Activated gamma-delta T cell treated with anti-CD3 and anti-CD28 coated beads, Interleukin-2, amount 50 U/mL, for 16 hours (primary cell): ENCODE results near the gene CDAN1.
"Not testable (repeated sequence)": the region's sequence is repeated elsewhere in the genome, so short reads cannot be mapped to it uniquely, and the experiment has no call there.

Experiments used
- DNase-seq: peaks from one replicate; pipeline ENCODE4 v3.0.0-alpha.2; 2020; ENCODE audit warnings: low read depth

The CDAN1 gene, protein sequence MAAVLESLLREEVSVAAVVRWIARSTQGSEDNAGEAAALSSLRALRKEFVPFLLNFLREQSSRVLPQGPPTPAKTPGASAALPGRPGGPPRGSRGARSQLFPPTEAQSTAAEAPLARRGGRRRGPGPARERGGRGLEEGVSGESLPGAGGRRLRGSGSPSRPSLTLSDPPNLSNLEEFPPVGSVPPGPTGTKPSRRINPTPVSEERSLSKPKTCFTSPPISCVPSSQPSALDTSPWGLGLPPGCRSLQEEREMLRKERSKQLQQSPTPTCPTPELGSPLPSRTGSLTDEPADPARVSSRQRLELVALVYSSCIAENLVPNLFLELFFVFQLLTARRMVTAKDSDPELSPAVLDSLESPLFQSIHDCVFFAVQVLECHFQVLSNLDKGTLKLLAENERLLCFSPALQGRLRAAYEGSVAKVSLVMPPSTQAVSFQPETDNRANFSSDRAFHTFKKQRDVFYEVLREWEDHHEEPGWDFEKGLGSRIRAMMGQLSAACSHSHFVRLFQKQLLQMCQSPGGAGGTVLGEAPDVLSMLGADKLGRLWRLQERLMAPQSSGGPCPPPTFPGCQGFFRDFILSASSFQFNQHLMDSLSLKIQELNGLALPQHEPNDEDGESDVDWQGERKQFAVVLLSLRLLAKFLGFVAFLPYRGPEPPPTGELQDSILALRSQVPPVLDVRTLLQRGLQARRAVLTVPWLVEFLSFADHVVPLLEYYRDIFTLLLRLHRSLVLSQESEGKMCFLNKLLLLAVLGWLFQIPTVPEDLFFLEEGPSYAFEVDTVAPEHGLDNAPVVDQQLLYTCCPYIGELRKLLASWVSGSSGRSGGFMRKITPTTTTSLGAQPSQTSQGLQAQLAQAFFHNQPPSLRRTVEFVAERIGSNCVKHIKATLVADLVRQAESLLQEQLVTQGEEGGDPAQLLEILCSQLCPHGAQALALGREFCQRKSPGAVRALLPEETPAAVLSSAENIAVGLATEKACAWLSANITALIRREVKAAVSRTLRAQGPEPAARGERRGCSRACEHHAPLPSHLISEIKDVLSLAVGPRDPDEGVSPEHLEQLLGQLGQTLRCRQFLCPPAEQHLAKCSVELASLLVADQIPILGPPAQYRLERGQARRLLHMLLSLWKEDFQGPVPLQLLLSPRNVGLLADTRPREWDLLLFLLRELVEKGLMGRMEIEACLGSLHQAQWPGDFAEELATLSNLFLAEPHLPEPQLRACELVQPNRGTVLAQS

DNA sequence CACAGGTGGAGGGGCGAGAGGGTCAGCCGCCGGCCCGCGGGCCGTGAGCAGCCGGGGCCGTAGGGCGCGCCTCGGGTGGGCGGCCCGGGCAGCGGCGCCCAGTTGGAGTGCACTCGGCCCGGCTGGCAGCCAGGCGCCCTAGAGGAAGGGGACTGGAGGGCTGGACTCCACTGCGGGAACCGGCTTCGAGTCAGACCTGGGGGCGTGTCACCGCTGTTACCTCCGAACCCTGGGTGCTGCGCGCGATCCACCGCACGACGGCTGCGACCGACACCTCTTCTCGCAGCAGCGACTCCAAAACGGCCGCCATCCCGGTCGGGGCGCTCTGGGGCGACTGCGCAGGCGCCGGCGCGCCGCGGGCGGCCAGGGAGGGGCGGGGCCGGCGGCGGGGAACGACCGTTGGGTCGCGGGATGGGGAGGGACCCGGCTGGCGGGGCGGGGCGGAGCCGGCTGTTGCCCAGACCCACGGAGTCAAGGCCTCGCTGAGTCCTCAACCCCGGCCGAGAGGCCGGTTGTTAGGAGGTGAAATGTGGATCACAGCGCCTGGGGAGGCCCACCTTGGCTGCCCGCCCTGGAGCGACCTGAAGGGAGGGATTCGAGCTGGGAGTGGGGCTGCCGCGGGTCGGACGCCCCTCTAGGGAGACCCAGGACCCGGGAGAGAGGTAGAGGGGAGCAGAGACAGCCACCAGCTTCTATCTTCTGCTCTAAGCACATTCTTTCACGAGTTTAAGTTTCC, at the start of gene CDAN1:
Gene CDAN1, minus strand, starts transcription at position 336 of the 736 bp plus-strand sequence. Its CDS starts 26 bp downstream, at position 310.
- peak; percentile 88 for DNase-seq

DNA sequence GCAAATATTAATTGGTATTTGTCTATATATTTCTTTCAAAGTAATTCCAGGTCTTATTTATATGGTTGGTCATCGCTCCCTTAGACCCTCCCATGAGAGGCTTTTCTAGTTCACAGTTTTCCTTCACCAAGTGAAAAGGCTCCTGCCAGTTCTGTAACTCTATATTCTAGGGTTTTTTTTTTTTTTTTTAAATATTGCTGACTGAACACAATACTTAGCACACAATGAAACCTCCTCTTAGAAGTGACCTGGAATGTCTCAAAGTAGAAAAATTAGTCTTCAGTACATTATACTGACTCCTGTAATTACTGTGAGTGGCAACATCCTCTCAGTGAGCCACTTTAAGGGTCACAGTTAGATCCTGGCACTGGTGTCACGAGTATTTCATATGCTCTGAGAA, 48.6 kb upstream of the CDAN1 start:
- DNase-seq = no peak

DNA sequence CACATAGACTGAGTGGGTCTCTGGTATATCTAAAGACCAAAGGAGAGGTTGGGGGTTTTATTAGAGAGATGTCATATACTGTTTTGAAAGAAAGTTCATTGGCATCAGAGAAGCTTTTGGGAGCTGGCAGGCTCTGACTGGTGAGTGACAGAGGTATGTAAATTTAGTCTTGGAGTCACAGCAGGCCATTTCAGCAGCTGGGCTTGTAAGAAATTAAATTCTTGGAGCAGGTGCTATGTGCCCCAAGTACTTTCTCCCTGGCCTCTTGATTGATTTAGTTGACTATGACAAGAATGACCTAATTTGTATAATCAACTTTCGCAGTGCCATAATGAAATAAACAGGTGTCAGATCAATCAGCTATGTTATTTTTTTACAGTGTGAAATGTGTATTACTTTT, 47.8 kb upstream of the CDAN1 start:
- no peak for DNase-seq

DNA sequence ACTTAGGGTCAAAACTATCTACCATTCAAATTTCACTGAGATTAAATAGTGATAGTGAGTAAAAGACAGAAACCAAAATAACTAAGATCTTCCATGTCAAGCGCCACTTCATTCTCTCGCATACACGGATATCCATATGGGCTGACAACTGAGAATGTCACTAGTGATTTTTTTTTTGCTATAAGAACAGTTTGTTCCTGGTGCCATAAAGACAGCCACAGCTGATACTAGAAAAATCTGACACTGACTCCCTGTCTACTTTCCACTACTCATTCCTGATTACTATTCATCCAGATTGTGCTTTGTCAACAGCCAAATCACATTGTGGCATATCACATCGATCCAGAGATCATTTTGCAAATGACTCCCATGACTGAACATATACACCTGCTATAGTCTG, 45.8 kb upstream of the CDAN1 start:
- DNase-seq = no peak

DNA sequence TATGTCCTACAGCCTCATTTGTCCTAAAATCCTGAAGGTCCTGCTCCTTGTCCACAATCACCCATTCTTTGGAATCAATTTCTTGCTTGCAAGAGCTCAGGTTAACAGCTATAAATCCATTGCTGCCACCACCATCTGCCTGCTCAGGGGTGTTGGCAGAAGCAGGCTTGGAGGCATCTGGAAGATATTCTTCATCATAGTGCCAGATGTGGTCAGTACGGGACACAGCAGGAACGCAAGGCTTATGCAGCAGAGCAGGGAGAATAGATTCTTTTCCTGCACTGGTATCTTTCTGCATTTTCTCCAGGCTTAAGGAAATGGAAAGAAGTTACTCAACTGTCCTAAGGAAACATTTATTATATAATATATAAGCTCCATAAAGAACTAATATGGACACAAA, 38.5 kb upstream of the CDAN1 start:
- DNase-seq = no peak

DNA sequence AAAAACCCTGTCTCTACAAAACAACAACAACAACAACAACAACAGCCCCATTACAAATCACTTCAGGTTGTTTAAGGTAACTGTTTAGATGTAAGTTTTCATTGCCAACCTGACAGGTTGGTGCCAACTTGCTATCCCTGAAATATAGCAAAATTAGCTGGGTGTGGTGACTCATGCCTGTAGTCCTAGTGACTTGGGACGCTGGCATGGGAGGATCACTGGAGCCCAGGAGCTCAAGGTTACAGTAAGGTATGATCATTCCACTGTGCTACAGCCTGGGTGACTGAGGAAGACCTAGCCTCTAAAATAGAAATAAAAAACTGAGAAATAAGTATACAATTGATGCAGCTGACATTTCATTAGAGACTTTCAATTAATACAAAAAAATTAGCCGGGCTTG, 36.0 kb upstream of the CDAN1 start:
- DNase-seq = no peak

DNA sequence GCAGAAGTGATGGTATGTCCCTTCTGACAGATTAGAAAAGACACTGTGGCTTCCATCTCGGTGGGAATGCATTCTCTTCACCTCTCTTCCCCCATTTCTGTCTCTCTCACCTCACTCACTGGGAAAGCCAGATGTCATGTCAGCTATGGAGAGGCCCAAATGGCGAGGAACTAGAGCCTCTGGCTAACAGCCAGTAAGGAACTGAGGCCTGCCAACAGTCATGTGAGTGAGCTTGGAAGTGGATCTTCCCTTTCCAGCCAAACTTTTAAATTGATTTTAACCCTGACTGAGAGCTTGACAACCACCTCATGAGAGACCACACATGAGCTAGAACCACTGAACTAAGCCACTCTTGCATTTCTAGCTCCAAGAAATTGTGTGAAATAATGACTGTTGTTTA, 35.2 kb upstream of the CDAN1 start:
- DNase-seq = no peak

DNA sequence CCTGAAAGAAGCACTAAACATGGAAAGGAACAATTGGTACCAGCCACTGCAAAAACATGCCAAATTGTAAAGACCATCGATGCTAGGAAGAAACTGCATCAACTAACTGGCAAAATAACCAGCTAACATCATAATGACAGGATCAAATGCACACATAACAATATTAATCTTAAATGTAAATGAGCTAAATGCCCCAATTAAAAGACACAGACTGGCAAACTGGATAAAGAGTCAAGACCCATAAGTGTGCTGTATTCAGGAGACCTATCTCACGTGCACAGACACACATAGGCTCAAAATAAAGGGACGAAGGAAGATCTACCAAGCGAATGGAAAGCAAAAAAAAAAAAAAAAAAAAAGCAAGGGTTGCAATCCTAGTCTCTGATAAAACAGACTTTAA, 29.2 kb upstream of the CDAN1 start:
- not testable (repeated sequence) for DNase-seq

DNA sequence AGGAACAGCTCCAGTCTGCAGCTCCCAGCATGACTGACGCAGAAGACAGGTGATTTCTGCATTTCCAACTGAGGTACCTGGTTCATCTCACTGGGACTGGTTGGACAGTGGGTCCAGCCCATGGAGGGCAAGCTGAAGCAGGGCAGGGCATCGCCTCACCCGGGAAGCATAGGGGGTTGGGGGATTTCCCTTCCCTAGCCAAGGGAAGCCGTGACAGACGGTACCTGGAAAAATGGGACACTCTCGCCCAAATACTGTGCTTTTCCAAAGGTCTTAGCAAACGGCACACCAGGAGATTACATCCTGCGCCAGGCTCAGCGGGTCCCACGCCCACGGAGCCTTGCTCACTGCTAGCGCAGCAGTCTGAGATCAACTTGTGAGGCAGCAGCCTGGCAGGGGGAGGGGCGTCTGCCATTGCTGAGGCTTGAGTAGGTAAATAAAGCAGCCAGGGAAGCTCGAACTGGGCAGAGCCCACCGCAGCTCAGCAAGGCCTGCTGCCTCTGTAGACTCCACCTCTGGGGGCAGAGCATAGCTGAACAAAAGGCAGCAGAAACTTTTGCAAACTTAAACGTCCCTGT, 27.3 kb upstream of the CDAN1 start:
- not testable (repeated sequence) for DNase-seq

DNA sequence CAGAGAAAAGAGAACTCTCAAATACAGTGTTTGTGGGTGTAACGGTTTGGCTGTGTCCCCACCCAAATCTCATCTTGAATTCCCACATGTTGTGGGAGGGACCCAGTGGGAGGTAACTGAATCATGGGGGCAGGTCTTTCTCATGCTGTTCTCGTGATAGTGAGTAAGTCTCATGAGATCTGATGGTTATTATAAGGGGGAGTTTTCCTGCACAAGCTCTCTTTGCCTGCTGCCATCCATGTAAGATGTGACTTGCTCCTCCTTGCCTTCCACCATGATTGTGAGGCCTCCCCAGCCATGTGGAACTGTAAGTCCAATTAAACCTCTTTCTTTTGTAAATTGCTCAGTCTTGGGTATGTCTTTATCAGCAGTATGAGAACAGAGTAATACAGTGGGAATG, 24.9 kb upstream of the CDAN1 start:
- DNase-seq = not testable (repeated sequence)

DNA sequence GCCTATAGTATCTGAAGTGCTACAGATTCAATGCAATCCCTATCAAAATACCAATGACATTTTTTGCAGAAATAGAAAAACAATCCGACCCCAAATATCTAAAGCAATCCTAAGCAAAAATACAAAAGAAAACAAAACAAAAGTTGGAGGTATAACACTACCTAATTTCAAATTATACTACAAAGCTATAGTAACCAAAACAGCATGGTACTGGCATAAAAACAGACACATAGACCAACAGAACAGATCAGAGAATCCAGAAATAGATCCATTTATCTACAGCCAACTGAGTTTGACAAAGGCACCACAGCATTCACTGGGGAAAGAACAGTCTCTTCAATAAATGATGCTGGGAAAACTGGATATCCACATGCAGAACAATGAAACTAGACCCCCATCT, 23.8 kb upstream of the CDAN1 start:
- DNase-seq = no peak

DNA sequence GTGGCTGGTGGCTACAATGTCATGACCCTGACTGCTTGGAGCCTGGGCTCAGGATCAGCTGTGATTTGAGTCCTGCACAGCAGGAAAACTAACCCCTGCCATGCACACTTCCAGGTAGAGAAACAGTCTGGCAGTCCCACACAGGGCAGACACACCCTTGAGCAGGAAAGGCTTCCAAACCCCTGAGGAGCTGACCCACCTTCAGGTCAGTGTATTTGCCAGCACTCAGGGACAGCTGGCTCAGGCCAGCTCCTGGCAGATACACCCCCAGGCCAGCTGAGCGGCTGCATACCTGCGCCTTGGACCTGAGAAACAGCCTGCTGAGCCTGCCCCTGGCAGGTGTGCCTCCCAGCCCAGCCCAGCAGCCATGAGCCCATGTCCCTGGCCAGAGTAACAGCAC, 22.2 kb upstream of the CDAN1 start:
- no peak for DNase-seq

DNA sequence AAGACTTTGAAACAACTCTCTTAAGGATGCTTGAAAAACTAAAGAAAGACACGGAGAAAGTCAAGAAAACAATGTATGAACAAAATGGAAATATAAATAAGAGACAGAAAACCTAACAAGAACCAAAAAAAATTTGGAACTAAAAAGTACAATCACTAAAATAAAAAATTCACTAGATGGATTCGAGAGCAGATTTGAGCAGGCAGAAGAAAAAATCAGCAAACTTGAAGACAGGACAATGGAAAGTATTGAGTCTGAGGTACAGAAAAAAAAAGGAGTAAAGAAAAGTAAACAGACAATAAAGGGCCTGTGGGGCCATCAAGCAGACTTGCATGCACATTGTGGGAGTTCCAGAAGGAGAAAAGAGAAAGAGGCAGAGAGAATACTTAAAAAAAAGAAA, 13.4 kb upstream of the CDAN1 start:
- no peak for DNase-seq

DNA sequence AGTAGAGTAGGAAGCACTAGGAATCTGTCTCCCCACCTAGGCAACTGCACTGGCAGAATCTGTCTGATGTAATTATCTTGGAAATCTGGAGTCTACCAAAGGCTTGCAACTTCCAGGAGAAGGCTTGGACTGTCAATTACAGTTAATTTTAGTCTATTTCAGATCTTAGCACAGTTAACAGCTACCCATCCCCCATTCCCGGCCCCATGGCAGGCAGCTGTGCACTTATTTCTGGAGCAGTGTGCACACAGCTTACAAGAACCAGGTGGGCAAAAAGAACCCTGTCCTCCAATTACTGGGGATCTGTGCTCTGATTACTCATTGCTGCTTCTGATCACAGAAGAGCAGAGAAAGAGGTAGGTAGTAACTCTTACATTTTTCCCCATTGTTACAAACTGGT, 12.3 kb upstream of the CDAN1 start:
- no peak for DNase-seq

DNA sequence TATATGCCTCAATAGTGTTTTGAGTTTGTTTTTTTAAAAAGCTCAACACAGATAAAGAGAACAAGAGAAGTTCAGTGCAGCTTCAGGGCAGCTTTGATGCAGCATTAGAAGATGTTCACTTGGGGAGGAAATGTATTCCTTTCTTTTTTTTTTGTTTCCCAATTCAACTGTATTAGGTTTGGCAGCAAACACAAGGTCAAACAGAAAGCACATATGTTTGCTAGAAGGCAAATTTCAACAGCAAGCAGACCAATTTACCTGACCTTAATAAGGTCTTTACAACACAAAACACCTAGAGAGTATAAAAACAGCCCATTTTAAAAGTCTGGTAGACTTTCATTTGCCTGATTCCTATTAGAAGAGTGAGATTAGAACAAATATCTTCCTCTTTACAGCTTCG, 7.3 kb upstream of the CDAN1 start:
- DNase-seq = no peak

DNA sequence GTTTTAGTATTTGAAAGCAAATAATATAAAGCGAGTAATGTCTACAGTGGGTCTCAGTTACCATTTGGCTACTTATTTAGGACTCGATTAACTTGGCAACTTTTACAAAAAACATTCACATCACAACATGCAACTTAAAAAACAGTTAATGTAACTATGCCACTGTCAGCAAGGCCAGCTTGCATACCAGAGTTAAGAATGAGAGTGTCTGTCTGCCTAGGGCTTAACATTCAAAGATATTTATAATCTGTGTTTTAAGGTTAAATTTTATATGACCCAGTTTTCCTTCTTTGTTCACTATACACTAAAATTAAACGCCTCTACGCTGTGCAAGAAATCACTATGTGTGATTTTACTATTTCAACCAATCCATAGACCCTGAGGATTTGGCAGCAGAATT, 5.2 kb upstream of the CDAN1 start:
- no peak for DNase-seq

DNA sequence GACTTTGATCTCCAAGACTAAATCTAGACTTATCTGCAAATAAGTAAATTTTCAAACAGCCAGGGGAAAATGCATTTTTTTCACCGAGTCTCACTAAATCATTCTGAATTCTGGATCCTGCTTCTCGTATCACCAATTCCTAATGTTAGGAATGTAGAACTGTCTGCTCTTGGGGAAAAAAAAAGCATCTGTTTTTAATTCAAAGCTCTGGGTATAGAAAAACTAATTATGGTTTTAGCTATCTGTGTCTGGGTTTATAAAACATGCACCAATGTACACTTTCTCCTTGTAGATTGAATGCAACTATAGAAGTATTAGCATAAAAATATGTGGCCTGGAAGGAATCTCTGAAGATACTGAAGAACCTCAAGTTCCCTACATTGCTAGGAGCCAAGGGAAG, 4.8 kb upstream of the CDAN1 start:
- no peak for DNase-seq

DNA sequence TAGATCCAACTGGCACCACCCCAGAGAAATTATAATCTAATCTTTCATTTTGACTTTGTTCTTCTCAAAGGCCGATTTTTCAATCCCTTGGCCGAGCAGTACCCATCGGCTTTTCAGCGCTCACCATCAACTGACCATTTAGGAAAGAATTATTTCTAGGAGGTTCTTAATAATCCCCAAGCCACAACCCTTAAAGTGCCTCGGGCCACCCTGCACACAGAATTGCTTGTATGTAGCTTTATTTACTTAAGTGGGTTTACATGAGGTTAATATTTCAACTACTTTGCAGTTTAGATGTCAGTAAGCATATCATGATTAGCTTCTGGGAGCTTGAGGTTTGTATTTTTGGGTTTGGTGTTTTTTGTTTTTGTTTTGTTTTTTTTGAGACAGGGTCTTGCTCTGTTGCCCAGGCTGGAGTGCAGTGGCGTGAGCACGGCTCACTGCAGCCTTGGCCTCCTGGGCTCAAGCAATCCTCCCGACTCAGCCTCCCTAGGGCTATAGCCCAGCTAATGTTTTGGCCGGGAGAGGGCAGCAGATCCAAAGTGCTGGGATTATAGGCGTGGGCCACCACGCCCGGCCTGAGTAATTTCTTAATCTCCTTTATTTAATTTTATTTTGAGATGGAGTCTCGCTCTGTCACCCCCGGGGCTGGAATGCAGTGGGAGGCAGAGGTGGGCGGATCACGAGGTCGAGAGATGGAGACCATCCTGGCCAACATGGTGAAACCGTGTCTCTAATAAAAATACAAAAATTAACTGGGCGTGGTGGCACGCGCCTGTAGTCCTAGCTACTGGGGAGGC, 801 bp upstream of the CDAN1 start:
- DNase-seq = no peak

DNA sequence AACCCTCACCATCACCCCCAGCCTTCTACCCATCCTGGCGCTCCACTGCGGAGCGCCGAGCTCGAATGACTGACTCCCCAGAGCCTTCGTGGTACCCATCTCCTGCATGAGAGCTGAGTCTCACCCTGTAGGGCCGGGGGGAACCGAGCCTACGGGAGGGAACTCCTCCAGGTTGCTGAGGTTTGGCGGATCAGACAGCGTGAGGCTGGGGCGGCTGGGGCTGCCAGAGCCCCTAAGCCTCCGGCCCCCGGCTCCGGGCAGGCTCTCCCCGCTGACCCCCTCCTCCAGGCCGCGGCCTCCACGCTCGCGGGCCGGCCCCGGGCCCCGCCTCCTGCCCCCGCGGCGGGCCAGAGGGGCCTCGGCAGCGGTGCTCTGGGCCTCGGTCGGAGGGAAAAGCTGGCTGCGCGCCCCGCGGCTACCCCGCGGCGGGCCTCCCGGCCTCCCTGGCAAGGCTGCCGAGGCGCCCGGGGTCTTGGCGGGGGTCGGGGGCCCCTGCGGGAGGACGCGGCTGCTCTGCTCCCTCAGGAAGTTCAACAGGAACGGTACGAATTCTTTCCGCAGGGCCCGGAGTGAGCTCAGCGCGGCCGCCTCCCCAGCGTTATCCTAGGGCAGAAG, 643 bp downstream of the CDAN1 start:
- DNase-seq = no peak
